Measurements from ENCODE around the gene NOS3.

The NOS3 gene

GRCh38 chr7:151058781-151059366, 68.1 kb downstream of the NOS3 start:
- DNase-seq (ENCODE audit: low read depth in 2 of 2) = no peak

GRCh38 chr7:151059367-151060112, 68.7 kb downstream of the NOS3 start, which contains the start of gene SLC4A2:
Gene SLC4A2, plus strand, starts transcription at chr7:151059589. Its CDS starts 2,399 bp downstream, at chr7:151061988.
- DNase-seq (ENCODE audit: low read depth in 2 of 2) = peak in 1 of 2 donors; percentile 61

GRCh38 chr7:151060113-151060415, 69.2 kb downstream of the NOS3 start:
- no peak for DNase-seq (ENCODE audit: low read depth in 2 of 2)

DNA sequence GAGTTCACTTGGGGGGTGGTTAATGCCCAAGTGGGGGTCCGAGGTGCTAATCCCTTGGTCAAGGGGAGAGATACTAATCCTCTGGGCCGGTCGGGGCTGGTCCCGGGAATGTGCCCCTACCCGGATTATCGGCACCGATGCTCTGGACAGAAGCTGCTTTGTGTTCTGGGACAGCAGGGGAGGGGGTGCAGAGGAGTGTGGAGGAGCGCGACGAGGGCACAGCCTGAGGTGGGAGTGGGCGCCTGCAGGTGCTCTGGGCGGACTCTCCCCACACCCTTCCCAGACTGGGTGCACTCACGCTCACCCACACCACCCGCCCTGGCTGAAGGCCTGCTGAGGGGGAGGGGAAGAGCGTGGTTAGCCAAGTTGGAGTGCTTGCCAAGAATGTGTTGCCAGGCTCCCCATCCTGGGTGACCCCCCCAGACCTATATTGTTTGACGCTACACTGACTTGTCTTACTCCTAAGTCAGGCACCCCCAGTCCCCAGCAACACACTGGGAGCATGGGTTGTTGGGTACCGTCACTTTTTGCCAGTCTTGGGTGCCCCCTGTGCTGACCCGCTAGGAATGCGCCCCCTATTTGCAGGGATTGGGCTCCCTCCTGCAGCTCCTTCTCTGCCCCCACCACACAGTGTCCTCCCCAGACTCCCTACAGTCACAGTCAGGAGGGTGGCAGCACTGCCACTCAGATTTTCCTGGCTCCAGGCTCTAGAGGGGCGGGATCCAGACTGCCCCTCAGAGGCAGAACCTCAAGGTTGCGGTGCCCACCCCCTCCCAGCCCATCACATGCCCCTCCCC, 69.8 kb downstream of the NOS3 start:
- DNase-seq (ENCODE audit: low read depth in 2 of 2) = no peak

DNA sequence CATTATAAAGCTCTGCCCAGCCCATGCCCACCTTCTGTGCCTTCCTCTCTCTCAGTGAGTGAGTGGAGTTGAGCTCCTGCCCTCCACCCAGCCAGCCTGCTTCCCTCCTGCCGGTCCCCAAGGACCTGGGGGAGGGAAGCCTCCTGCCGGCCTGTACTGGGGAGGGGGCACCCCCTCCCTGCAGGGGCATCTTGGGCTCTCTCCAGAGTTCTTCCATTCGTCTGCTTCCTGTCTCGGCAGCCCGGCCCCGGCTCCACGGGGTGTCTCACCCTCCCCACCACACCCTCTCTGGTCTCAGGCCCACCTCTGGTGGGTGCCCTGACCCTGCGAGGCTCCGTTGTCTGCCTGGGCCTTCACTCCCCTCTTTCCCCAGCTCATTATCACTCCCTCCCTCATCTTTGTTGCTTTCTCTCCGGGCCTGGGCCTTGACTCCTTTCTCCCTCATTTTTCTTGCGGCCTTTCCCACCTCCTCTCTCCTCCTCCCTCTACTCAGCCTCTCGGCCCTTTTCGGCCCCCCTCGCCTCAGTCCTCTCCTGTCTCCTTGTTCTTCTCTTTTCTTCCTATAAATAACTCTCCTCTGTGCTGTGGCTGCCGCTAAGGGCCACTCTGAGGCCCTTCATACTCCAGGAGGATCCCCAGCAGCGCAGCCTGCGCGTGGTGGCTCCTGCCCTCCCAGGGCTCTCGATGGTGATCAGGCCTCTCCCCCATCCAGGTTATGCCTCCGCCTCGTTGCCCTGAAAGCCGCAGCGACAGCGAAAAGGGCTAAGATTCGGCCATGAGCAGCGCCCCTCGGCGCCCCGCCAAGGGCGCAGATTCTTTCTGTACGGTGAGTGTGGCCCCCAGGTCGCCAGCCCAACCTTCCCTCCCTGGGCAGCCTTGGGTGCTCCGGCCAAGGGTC, 70.6 kb downstream of the NOS3 start:
- no peak for DNase-seq (ENCODE audit: low read depth in 2 of 2)

DNA sequence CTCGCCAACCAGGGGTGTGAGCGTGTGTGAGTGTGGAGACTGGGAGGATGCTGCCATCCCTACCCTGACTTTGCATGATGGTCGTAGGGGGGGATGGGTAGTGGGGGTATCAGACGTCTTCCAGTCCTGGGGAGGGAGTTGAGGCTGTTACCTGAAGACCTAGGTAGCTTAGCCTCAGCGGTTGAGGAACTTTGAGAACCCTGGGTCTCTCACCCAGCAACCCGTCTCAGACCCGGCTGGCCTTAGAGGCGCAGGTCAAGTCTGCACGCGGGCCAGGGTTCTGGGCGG, 71.2 kb downstream of the NOS3 start:
- no peak for DNase-seq (ENCODE audit: low read depth in 2 of 2)

- no peak for DNase-seq (ENCODE audit: low read depth in 2 of 2)
Measured at GRCh38 chr7:151062399-151063211, 71.8 kb downstream of the NOS3 start.

DNA sequence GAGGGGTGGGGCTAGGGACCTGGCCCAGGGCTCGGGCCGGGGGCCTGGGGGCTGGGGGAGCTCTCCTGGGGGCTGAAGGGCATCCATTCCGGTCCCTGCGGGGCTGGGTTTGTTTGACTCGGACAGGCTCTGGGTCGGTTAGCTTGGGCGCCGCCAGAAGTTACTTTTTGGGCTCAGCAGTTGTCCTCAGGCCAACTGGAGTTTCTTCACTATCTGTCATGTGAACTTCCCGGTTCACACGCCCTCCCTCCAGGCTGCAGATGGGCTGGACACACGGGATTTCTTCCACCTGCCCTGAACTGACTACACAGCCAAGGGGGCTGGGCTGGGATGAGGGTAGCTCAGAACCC, 72.4 kb downstream of the NOS3 start:
- no peak for DNase-seq (ENCODE audit: low read depth in 2 of 2)
